Mesenchymal stem cell (in vitro differentiated cells and primary cell): ENCODE results near the gene VSTM1.

Source experiments
- DNase-seq: peaks from one replicate; pipeline ENCODE4 v3.0.0-alpha.2; 2013
- H2AFZ ChIP-seq: one replicate; pipeline ENCODE4 v1.6.1; 2013; ENCODE audit warnings: low read depth, mild to moderate bottlenecking, control low read depth, inconsistent platforms, low read length, moderate library complexity
- H2AK5ac ChIP-seq: 2 replicates; pipeline ENCODE4 v1.6.1; 2013; ENCODE audit warnings: low read length, moderate library complexity, mild to moderate bottlenecking, inconsistent platforms; ENCODE audit not compliant: severe bottlenecking
- H2BK120ac ChIP-seq: one replicate; pipeline ENCODE4 v1.6.1; 2013; ENCODE audit warnings: low read depth, mild to moderate bottlenecking, inconsistent platforms, low read length, moderate library complexity
- H2BK12ac ChIP-seq, 2 experiments: one replicate each; pipeline ENCODE4 v1.6.1; 2013; ENCODE audit warnings: inconsistent platforms in 2 of 2, low read length in 2 of 2, mild to moderate bottlenecking in 2 of 2, moderate library complexity in 2 of 2, control low read depth in 1 of 2
- H2BK15ac ChIP-seq: one replicate; pipeline ENCODE4 v1.6.1; 2013; ENCODE audit warnings: mild to moderate bottlenecking, low read depth, inconsistent platforms; ENCODE audit not compliant: poor library complexity, severe bottlenecking
- H2BK5ac ChIP-seq: 2 replicates; pipeline ENCODE4 v1.6.1; 2013; ENCODE audit warnings: low read depth, mild to moderate bottlenecking, low read length, control low read depth, inconsistent platforms; ENCODE audit not compliant: poor library complexity, severe bottlenecking
- H3K14ac ChIP-seq, 2 experiments: one replicate each; pipeline ENCODE4 v1.6.1; 2013; ENCODE audit warnings: inconsistent platforms in 2 of 2, low read length in 2 of 2, control low read depth in 1 of 2, mild to moderate bottlenecking in 1 of 2, moderate library complexity in 1 of 2
- H3K18ac ChIP-seq, 2 experiments: one replicate each; pipeline ENCODE4 v1.6.1; 2013; ENCODE audit warnings: inconsistent platforms in 2 of 2, low read length in 2 of 2, control low read depth in 1 of 2, low read depth in 1 of 2, mild to moderate bottlenecking in 1 of 2
- H3K23ac ChIP-seq, 2 experiments: one replicate each; pipeline ENCODE4 v1.6.1; 2013; ENCODE audit warnings: inconsistent platforms in 2 of 2, low read length in 2 of 2, mild to moderate bottlenecking in 2 of 2, moderate library complexity in 2 of 2, control low read depth in 1 of 2
- H3K27ac ChIP-seq: 2 replicates; pipeline ENCODE4 v1.5.1; 2013; ENCODE audit warnings: mild to moderate bottlenecking, moderate library complexity, low read length, control low read depth, inconsistent platforms; ENCODE audit not compliant: poor library complexity, severe bottlenecking
- H3K27me3 ChIP-seq, 2 experiments: 2 replicates each; pipeline versions ENCODE4 v1.6.1 to v1.7.0; 2013; ENCODE audit warnings: low read length in 2 of 2, mild to moderate bottlenecking in 2 of 2, moderate library complexity in 2 of 2, control low read depth in 1 of 2, inconsistent platforms in 1 of 2; ENCODE audit not compliant: control insufficient read depth in 1 of 2, insufficient read depth in 1 of 2
- H3K36me3 ChIP-seq, 2 experiments: 2 replicates each; pipeline versions ENCODE4 v1.6.1 to v1.7.0; 2013; ENCODE audit warnings: low read length in 2 of 2, control low read depth in 1 of 2, inconsistent platforms in 1 of 2, low read depth in 1 of 2, mild to moderate bottlenecking in 1 of 2; ENCODE audit not compliant: insufficient read depth in 2 of 2, control insufficient read depth in 1 of 2
- H3K4ac ChIP-seq, 2 experiments: one replicate each; pipeline ENCODE4 v1.6.1; 2013; ENCODE audit warnings: inconsistent platforms in 2 of 2, low read length in 2 of 2, mild to moderate bottlenecking in 2 of 2, moderate library complexity in 2 of 2, control low read depth in 1 of 2, low read depth in 1 of 2
- H3K4me1 ChIP-seq: 2 replicates; pipeline ENCODE4 v1.6.1; 2013; ENCODE audit warnings: low read depth, low read length, control low read depth; ENCODE audit not compliant: control insufficient read depth, insufficient read depth
- H3K4me2 ChIP-seq: 2 replicates; pipeline ENCODE4 v1.6.1; 2013; ENCODE audit warnings: low read length, mild to moderate bottlenecking, inconsistent platforms; ENCODE audit not compliant: poor library complexity, severe bottlenecking
- H3K4me3 ChIP-seq, 2 experiments: 2 replicates each; pipeline versions ENCODE4 v1.5.1 to v1.7.0; 2013; ENCODE audit warnings: low read length in 2 of 2, mild to moderate bottlenecking in 2 of 2, control low read depth in 1 of 2, low read depth in 1 of 2; ENCODE audit not compliant: insufficient read depth in 1 of 2
- H3K79me1 ChIP-seq: replicated peaks from 2 replicates; pipeline ENCODE4 v1.6.1; 2013; ENCODE audit warnings: mild to moderate bottlenecking, control low read depth, low read length, inconsistent platforms; ENCODE audit not compliant: poor library complexity, severe bottlenecking
- H3K9ac ChIP-seq: 2 replicates; pipeline ENCODE4 v1.7.0; 2013; ENCODE audit warnings: mild to moderate bottlenecking, low read length, moderate library complexity
- H3K9me3 ChIP-seq: 2 replicates; pipeline ENCODE4 v1.7.0; 2013; ENCODE audit warnings: mild to moderate bottlenecking, low read length; ENCODE audit not compliant: control insufficient read depth
- H4K8ac ChIP-seq: one replicate; pipeline ENCODE4 v1.6.1; 2013; ENCODE audit warnings: inconsistent platforms, mild to moderate bottlenecking, low read length, moderate library complexity
- H4K91ac ChIP-seq: one replicate; pipeline ENCODE4 v1.6.1; 2013; ENCODE audit warnings: mild to moderate bottlenecking, low read length, inconsistent platforms
- WGBS: methylation state at CpG from one replicate; pipeline ENCODE4 v1.1.7; 2013; ENCODE audit warnings: mixed read lengths; 5-methylcytosine and 5-hydroxymethylcytosine counted together

VSTM1 gene

DNA sequence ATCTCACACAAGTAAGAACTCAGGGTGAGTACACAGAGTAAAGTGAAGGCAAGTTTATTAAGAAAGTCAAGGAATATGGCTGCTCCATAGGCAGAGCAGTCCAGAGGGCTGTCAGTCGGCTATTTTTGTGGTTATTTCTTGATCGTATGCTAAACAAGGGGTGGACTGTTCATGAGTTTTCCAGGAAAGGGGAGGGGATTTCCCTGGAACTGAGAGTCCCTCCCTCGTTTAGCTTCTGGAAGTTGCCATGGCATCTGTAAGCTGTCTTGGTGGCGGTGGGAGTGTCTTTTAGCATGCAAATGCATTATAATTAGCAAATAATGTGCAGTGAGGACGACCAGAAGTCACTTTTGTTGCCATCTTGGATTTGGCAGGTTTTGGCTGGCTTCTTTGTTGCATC is 5.8 kb upstream of the VSTM1 start:
- no peak overlapping the region for H2BK12ac ChIP-seq
- no peak overlapping the region for H3K4me2 ChIP-seq
- no peaks in the 10 kb centered on the region for H3K4me1 ChIP-seq
- WGBS, result 57% methylated on average over 5 of the region's 5 CpGs
- no peak overlapping the region for H4K8ac ChIP-seq
- no peak overlapping the region for H2BK5ac ChIP-seq
- no peak overlapping the region for H2BK15ac ChIP-seq
- no peaks in the 10 kb centered on the region for H3K79me1 ChIP-seq
- peaks cover 8% of the 10 kb centered on the region for H3K9me3 ChIP-seq
- no peak overlapping the region for H3K18ac ChIP-seq
- no peak overlapping the region for H3K4me3 ChIP-seq
- no peak overlapping the region for H3K27ac ChIP-seq
- H3K4ac ChIP-seq, result no peak overlapping the region
- H3K9ac ChIP-seq, result no peak overlapping the region
- no peak overlapping the region for H2AFZ ChIP-seq
- H3K27me3 ChIP-seq, result no peaks in the 10 kb centered on the region
- no peak overlapping the region for H3K14ac ChIP-seq
- no peak overlapping the region for H4K91ac ChIP-seq
- H3K23ac ChIP-seq, result no peak overlapping the region
- no peaks in the 10 kb centered on the region for H3K36me3 ChIP-seq
- H2AK5ac ChIP-seq, result no peak overlapping the region
- no peak for DNase-seq
- no peak overlapping the region for H2BK120ac ChIP-seq

DNA sequence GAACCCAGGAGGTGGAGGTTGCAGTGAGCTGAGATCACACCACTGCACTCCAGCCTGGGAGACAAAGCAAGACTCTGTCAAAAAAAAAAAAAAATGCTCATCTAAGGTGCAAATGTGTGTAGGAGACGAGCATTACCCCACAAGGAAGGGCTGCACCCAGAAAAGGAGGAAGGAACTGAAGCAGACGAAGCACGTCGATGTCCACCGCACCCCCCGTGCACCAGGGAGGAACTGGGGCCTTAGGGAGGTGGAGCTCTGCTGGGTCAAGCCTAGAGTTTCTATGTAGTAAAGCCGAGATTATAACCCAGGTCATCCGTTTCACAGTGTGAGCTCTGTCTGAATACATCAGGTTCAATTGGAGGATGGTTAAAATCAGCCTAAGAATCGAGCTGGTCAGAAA is 1.1 kb downstream of the VSTM1 start:
- no peak for DNase-seq
- Histone ChIP-seq H3K18ac (no peak overlapping the region), H3K27ac (no peak overlapping the region), H3K4me2 (no peak overlapping the region), H3K4me3 (no peak overlapping the region), H3K23ac (no peak overlapping the region), H2BK15ac (no peak overlapping the region), H3K9me3 (no peaks in the 10 kb centered on the region), H2AK5ac (no peak overlapping the region), H3K27me3 (peaks cover 0 to 8% of the 10 kb centered on the region in 2 experiments), H2AFZ (no peak overlapping the region), H3K4me1 (no peaks in the 10 kb centered on the region), H3K9ac (no peak overlapping the region), H3K4ac (no peak overlapping the region), H2BK120ac (no peak overlapping the region), H3K14ac (no peak overlapping the region), H4K8ac (no peak overlapping the region), H3K79me1 (no peaks in the 10 kb centered on the region), H3K36me3 (no peaks in the 10 kb centered on the region), H4K91ac (no peak overlapping the region), H2BK12ac (no peak overlapping the region), H2BK5ac (no peak overlapping the region)
- WGBS, result 69% methylated on average over 9 of the region's 9 CpGs

DNA sequence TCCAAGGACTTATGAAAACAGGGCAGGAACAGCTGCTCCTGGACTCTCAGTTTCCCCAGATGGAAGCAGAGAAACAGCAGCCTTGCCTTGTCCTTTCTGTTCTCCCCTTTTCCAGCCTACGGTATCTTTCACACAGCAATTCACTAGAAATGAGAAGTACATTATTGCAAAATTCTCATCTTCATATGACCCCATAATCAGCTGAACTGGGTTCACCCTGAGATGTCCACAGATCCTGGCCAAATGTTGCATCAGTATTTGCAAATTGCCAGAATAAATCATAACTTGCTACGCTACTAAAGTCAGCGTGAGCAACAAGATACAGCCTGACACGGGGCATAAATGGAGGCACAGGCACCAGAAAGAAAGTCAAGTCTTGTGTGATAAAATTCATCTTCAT is 16.1 kb downstream of the VSTM1 start:
- no peak overlapping the region for H2AFZ ChIP-seq
- no peaks in the 10 kb centered on the region for H3K4me1 ChIP-seq
- no peak overlapping the region for H3K27ac ChIP-seq
- H3K14ac ChIP-seq, result no peak overlapping the region
- no peak overlapping the region for H3K4me2 ChIP-seq
- H3K36me3 ChIP-seq, result no peaks in the 10 kb centered on the region
- no peak overlapping the region for H3K4ac ChIP-seq
- H4K8ac ChIP-seq, result no peak overlapping the region
- no peak overlapping the region for H2AK5ac ChIP-seq
- no peak overlapping the region for H2BK5ac ChIP-seq
- no peak overlapping the region for H3K9ac ChIP-seq
- H3K4me3 ChIP-seq, result no peak overlapping the region
- H3K27me3 ChIP-seq, result peaks cover 0 to 33% of the 10 kb centered on the region in 2 experiments
- no peak overlapping the region for H2BK15ac ChIP-seq
- no peak overlapping the region for H3K23ac ChIP-seq
- no peak overlapping the region for H3K18ac ChIP-seq
- no peak overlapping the region for H4K91ac ChIP-seq
- H3K79me1 ChIP-seq, result no peaks in the 10 kb centered on the region
- H3K9me3 ChIP-seq, result peaks cover 3% of the 10 kb centered on the region
- no peak overlapping the region for H2BK120ac ChIP-seq
- DNase-seq, result no peak
- 78% methylated on average over 4 of the region's 4 CpGs for WGBS
- H2BK12ac ChIP-seq, result no peak overlapping the region

DNA sequence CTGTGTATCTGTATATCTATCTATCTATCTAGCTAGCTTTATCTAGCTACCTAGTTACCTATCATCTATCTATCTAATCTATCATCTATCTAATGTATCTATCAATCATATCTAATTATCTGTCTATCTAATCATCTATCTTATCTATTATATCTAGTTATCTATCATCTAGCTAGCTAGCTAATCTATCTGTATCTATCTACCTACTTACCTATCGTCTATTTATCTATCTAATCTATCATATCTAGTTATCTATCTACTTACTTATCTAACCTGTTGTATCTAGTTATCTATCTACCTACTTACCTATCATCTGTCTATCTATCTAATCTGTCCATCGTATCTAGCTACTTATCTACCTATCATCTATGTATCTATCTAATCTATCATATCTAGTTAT is 17.9 kb downstream of the VSTM1 start:
- Histone ChIP-seq H3K18ac (no peak overlapping the region), H3K27ac (no peak overlapping the region), H2BK120ac (no peak overlapping the region), H4K8ac (no peak overlapping the region), H3K14ac (no peak overlapping the region), H2AFZ (no peak overlapping the region), H2BK12ac (no peak overlapping the region), H3K4ac (no peak overlapping the region), H2BK15ac (no peak overlapping the region), H3K27me3 (peaks cover 0 to 42% of the 10 kb centered on the region in 2 experiments), H3K79me1 (no peaks in the 10 kb centered on the region), H3K9ac (no peak overlapping the region), H4K91ac (no peak overlapping the region), H3K4me1 (no peaks in the 10 kb centered on the region), H3K9me3 (peaks cover 3% of the 10 kb centered on the region), H2AK5ac (no peak overlapping the region), H3K4me2 (no peak overlapping the region), H3K36me3 (no peaks in the 10 kb centered on the region), H3K4me3 (no peak overlapping the region), H2BK5ac (no peak overlapping the region), H3K23ac (no peak overlapping the region)
- WGBS, result 91% methylated on average over 2 of the region's 2 CpGs
- DNase-seq, result no peak
